HG02981 (cell line): ENCODE results near the gene CDKL4.
"Not testable (repeated sequence)": the region's sequence is repeated elsewhere in the genome, so short reads cannot be mapped to it uniquely, and the experiment has no call there.

Experiments
- ATAC-seq: cut with Tn5 transposase; IDR thresholded peaks from one replicate; pipeline ENCODE4 v1.9.1; 2021; ENCODE audit warnings: mild to moderate bottlenecking, moderate library complexity; ENCODE audit not compliant: unreplicated experiment

The CDKL4 gene

DNA sequence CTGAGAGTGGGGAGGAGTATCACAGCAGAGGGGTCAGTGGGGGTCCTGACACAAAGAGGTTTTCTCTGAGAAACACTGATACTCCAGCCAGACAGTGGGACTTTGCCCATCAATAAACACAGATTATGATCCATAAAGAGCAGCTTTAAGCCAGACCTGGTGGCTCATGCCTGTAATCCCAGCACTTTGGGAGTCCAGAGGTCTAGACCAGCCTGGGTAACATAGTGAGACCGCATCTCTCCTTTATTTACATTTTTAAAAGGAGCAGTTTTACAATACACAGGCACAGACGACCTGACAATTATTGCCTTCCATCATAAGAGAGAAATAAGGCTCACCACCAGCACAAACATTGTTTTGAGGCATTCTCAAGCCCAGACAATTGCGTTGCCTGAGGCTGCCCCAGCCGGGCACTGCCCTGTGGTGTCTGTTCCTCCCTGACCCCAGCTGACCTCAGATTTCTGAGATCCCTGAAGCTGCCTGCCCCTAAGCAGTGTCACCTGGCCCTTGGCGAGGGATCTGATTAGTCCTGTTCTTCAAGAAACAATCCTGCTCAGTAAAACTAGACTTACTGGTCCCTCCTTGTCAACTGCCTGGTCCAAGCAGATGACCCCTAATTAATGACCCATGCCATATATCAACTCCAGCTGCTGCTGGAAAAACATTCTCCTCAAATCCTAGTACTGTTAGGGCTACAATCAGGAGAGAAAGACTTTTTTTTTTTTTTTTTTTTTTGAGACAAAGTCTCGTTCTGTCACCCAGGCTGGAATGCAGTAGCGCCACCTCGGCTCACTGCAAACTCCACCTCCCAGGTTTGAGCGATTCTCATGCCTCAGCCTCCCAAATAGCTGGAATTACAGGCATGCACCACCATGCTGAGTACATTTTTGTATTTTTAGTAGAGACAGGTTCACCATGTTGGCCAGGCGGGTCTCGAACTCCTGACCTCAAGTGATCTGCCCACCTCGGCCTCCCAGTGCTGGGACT lies 63.5 kb downstream of the CDKL4 start:
- ATAC-seq: no peak

DNA sequence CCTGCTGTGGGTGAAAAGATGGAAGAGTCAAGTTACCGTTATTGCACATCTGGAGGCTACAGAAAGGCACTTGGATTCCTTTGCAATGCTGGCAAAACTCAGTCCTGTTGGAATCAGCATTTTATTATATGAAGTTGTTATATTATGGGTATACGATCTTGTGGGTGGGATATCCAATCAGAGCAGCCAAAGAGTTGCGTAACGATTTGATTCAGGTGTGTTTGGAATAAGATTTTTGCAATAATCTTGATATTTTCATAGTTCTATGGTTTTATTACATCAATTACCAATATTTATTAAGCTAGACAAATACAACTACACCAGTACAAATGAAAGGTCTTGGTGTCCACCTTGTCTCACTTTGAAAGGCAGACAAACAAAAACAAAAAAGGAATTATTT lies 65.0 kb downstream of the CDKL4 start:
- ATAC-seq: no peak

DNA sequence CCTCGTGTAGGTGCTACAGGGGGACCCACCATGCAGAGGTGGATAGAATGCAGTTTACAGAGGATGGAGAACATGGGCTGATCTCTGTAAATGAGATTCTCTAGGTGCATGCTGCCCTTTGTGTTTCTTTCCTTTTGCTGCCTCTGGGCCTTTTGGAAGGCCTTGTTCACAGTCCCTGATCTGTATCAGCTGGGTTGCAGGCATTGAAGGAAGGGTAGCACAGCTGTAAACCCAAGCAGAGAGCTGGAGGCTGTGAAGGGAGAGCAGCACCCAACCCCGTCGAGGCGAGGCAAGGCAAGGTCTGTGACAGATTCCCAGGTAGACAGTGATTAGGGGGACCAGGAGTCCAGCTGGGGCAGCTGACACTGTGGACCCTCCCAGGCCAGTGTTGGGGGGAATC lies 66.8 kb downstream of the CDKL4 start:
- ATAC-seq: no peak

DNA sequence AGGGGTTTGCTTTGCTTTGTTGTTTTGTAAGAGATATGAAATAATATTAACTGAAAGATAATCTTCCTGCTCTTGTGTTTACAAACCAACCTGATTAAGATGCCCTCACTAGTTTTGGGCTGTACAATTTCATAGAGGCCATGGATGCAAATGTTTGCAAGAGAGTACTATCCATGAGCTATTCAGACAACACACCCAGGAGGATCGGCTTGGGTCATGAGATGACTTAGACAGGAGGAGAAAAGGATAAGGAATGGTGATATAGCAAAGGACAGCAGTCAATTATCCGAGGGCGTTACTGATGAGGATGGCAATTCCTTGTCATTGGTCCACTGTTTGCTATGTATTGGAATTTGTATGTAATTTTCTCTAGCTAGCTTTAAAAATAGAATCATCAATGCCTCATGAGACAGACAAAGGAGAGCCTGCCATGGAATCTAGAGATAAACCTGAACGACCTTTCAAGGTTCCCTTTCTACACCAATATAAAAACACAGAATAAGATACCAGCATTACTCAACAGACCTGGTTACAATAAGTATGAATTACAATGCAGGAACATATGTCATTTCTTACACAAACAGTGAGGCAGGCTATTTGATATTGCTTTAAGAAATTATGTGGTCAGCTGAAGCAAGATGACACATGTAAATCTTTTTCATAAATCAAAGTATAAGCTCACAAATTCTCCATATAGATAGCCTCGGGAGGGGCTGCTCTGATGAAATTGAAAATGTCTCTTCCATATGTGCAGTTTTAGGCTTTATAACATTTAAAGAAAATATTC lies 68.6 kb downstream of the CDKL4 start:
- no peak for ATAC-seq

DNA sequence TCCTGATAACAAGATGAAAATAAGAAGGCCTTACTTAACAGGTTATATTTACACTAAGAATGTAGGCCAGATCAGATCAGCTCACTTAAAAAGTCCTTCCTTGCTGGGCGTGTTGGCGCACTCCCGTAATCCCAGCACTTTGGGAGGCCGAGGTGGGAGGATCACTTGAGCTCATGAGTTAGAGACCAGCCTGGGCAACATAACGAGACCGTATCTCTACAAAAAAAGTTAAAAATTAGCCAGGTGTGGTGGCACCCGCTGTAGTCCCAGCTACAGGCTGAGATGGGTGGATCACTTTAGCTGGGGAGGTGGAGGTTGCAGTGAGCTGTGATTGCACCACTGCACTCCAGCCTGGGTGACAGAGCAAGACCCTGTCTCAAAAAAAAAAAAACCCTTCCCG lies 69.7 kb downstream of the CDKL4 start:
- ATAC-seq: no peak

DNA sequence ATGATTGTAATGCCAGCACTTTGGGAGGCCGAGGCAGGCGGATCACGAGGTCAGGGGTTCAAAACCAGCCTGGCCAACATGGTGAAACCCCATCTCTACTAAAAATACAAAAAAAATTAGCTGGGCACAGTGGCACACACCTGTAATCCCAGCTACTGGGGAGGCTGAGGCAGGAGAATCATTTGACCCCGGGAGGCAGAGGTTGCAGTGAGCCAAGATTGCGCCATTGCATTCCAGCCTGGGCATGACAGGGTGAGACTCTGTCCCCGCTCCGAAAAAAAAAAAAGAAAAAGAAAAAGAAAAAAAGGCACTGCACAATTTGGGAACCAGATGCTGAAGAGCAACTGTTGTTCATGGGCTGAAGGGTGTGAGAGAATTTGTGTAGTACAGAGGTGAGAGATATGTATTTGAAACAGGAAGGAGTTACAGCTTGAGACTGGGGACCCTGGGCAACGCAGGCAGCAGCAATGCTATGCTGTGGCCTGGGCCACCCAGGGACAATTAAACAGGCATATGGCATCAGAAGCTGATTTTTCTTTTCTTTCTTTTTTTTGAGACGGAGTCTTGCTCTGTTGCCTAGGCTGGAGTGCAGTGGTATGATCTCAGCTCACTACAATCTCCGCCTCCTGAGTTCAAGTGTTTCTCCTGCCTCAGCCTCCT lies 71.6 kb downstream of the CDKL4 start:
- not testable (repeated sequence) for ATAC-seq

DNA sequence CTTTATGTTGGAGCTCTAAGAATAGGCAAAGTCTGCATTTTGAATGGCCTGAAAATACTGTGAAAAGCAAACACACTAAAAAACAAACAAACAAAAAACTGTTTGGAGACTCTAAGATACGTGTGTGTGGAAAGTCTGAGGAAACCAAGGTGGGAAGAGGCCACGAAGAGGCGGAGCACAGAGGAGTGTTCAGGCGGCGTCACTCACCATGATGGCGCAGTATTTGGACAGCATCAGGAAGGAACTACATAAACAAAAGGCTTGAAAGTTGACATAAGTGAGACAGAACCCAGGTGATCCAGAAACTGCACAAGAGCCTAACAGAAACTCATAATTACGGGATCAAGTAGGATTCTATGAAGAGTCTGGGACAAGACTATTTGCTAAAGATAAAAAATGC lies 72.1 kb downstream of the CDKL4 start:
- no peak for ATAC-seq

DNA sequence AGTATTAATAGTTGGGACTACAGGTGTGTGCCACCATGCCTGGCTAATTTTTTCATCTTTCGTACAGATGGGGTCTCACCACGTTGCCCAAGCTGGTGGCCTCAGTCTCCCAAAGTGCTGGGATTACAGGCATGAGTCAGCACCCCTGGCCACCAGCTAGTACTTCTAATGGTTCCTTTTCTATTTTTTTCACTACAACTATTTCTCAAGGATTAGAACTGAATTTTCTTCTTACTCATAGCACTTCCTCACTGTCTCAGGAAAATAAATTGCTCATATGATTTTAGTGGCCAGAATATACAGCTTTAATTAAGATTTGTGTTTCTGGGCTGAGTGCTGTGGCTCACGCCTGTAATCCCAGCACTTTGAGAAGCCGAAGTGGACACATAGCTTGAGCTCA lies 79.7 kb downstream of the CDKL4 start:
- ATAC-seq: no peak

DNA sequence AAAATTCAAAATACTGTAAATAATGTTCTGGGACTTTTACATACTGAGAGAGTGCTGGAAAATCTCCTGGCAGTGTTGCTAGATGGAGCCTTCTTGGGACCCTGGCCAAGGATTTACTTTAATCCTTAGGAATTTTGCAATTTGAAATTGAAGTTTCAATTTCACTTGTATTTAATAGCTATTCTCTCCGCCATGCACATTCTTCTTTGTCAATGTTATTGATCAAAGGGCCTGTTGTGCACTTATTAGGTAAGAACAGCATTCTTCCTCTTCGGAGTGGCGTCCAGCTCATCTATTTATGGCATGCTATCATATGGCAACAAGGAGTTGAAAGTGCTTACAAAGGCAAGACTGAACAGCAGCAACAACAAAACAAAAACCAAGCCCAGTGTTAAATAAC lies 82.8 kb downstream of the CDKL4 start:
- no peak for ATAC-seq

DNA sequence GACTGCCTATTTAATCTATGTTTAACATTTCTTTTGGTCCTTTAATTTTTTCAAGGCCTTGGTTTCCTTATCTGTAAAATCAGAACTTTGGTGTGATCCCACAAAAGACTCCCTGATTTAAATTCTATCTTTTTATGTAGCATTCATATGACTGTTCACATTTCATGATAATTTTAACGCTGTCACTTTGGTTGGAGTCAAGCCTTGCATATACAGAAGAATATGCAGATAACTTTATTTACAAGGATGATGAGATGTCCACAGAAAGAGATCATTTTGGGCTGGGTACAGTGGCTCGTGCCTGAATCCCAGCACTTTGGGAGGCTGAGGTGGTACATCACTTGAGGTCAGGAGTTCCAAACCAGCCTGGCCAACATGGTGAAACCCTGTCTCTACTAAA lies 84.5 kb downstream of the CDKL4 start:
- no peak for ATAC-seq

DNA sequence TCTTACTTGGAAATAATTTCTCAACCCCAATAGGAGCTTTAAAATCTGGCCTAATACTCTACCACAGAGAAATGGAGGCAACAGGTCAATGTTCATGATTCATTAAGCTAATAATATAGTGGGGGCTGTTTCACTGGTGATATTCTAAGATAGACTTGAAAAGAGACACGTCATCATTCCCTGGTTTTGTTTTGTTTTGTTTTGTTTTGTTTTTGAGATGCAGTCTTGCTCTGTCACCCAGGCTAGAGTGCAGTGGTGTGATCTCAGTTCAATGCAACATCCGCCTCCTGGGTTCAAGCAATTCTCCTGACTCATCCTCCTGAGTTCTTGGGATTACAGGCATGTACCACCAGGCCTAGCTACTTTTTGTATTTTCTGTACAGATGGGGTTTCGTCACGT lies 85.4 kb downstream of the CDKL4 start:
- no peak for ATAC-seq

DNA sequence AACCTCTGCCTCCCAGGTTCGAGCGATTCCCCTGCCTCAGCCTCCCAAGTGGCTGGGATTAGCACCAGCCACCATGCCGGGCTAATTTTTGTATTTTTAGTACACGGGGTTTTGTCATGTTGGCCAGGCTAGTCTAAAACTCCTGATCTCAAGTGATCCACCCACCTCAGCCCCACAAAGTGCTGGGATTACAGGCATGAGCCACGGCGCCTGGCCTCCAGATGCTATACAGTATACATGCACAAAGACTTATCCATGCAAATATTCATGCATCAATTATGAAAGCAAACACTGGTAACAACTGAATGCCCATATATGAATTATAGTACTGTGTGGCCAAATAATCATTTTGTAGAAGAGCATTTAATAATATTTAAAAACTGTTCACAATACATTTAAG lies 86.9 kb downstream of the CDKL4 start:
- no peak for ATAC-seq

DNA sequence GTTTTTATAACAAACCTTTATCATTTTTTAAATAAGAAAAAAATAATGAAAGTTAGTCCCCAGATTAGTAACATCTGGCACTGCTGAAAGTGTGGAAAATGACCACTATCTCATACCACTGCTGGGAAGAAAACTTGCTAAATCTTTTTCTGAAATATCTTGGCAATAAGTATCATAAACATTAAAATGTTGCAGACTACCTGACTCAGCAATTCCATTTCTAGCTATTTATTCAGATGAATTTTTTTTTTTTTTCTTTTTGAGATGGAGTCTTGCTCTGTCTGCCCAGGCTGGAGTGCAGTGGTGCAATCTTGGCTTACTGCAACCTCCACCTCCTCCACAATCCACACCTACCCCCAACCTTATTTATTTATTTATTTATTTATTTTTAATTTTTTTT lies 87.7 kb downstream of the CDKL4 start:
- ATAC-seq: no peak

DNA sequence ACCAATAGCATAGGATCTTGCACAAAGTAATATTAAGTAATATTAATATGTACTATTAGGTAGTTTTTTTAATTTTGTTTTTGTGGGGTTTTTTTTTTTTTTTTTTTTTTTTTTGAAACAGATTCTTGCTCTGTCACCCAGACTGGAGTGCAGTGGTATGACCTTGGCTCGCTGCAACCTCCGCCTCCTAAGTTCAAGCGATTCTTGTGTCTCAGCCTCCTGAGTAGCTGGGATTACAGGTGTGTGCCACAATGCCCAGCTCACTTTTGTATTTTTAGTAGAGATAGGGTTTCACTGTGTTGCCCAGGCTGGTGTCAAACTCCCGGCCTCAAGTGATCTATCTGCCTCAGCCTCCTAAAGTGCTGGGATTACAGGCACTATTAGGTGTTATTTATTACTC lies 88.2 kb downstream of the CDKL4 start:
- not testable (repeated sequence) for ATAC-seq

DNA sequence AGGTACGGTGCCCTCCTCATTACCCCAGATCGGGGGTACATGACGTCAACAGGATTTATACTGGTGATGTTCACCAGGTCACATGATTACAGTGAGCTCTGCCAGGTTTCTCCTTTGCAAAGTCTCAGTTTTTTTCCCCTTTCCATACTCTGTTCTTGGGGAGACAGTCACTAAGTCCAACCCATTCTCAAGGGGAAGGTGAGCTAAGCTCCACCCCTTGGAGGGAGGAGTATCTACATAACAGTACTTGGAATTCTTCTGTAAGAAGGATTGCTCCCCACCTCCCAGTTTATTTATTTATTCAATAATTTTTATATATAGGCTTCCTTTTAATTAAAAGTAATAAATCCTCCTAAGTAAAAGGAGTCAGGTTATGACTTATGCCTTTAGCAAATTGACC lies 88.8 kb downstream of the CDKL4 start:
- ATAC-seq: no peak

DNA sequence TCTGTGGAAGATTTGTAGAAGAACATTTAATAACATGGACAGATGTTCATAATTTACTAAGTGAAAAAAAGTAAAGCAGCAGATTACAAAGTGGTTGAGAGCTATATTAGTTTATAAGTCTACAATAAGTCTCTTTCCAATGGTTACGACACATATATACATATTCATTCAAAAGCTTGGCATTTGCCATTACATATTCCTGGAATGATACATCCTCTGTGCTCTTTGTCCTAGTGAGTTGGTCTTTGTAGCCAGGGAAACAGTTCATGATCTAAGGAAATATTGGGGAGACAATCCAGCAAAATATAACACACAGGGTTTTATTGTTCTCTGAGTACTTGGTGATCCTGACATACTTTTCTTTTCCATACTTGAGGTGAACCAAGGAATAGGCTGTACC lies 90.5 kb downstream of the CDKL4 start:
- no peak for ATAC-seq

DNA sequence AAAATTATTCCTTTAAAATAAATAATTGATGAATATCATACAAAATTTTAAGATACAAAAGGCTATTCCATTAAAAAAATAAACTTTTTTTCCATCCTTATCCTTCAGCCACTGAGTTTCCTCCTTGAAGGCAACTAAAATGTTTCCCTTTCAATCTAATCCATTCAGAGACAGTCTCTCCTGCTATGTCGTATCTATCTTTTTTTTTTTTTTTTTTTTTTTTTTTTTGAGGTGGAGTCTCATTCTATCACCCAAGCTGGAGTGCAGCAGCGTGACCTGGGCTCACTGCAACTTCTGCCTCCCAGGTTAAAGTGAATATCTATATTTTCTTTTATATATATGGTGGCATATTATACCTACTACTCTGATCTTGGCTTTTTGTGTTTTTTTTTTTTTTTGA lies 91.3 kb downstream of the CDKL4 start:
- ATAC-seq: no peak

DNA sequence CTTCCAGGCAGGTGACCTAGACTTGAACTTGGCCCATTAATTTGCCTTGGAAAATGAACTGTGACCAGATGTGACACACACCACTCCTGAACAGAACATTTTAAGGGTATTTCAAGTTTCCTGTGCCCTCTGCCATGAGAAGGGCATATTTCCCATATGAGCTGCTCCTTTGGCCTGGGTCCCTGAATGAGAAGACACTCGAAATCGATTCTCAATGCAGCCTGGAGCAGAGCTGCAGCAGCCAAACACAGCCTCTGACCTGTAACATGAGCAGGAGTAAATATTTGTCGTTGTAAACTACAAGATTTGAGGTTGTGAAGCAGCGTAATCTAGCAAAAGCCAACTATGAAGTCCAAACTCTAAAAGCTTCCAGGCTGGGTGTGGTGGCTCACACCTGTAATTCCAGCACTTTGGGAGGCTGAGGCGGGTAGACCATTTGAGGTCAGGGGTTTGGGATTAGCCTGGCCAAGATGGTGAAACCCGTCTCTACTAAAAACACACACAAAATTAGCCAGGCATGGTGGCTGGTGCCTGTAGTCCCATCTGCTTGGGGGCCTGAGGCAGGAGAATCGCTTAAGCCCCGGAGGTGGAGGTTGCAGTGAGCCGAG lies 92.8 kb downstream of the CDKL4 start:
- ATAC-seq: no peak

DNA sequence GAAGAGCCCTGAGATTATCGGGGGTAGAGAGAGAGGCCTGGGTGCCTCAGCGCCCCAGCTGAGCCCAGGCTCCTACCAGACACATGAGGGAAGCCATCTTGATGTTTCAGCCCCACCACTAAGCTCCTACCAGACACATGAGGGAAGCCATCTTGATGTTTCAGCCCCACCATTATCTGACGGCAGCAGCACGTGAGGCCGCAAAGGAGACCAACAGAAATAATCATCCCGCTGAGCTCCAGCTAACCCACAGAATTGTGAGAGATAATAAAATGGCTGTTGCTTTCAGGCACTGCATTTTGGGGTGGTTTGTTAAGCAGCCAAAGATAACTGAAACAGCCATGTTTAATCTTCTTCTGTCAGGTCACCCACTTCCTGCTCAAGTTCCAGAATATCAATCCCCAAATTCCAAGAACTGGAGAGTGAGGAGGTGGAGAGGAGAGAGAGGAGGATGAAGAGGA lies 93.6 kb downstream of the CDKL4 start:
- ATAC-seq: no peak

DNA sequence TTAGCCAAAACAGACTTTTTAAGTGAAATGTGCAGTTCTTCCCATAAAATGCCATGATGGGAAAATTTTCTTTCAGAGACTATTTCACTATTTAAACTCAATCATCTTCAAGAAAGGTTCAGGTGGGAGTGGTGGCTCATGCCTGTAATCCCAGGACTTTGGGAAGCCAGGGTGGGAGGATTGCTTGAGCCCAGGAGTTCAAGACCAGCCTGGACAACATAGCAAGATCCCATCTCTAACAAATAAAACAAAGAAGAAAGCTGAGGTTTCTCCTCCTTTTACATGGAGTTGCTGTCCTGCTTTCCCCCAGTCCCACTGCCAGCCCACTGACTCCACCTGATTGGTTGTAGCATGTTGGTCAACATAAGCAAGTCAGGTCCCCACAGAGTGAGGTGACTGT lies 97.1 kb downstream of the CDKL4 start:
- no peak for ATAC-seq

DNA sequence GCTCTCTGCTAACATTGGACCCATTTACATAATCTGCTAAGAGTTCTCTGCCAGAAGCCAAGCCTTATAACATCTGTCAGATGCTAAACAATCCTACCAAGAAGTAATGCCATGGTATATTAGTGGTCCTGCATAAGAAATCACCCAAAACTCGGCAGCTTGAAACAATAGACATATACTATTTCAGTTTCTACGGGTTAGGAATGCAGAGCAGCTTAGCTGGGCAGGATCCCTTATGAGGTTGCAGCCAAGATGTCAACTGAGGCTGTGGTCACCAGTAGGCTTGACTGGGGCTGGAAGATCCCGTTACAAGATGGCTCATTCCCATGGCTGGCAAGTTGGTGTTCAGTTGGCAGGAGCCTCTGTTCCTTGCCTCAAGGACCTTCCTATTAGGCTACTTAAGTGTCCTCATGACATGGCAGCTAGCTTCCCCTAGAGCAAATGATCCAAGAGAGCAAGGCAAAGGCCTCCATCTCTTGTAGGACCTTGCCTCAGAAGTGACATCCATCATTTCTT lies 97.8 kb downstream of the CDKL4 start:
- ATAC-seq: no peak
